HG03139 (cell line): Measurements from ENCODE around the gene NDUFA8.

Experiments
- ATAC-seq: cut with Tn5 transposase; IDR thresholded peaks from one replicate; pipeline ENCODE4 v1.9.1; 2021; ENCODE audit not compliant: unreplicated experiment

NDUFA8 gene

DNA sequence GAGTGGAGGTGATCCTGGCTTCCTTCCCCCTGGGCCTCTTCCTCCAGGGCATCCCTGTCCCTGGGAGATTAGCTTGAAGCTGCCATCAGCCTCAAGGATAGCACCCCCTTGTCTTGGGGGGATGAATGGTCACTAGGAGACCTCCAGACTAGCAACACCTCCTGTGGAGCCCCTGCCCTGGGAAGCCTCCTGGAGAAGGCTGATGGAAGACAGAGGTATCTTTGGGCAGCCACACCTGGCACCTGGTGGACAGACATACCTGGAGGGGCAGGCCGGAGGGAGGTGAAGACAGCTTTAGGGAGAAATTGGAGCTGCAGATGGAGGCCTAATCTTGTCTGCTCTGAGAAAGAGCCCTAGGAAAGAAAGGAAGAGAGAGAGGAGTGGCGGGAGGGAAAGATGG, 57.4 kb downstream of the NDUFA8 start:
- ATAC-seq = no peak

- ATAC-seq = no peak
Measured at GRCh38 chr9:122100756-122101155, 58.8 kb downstream of the NDUFA8 start.

DNA sequence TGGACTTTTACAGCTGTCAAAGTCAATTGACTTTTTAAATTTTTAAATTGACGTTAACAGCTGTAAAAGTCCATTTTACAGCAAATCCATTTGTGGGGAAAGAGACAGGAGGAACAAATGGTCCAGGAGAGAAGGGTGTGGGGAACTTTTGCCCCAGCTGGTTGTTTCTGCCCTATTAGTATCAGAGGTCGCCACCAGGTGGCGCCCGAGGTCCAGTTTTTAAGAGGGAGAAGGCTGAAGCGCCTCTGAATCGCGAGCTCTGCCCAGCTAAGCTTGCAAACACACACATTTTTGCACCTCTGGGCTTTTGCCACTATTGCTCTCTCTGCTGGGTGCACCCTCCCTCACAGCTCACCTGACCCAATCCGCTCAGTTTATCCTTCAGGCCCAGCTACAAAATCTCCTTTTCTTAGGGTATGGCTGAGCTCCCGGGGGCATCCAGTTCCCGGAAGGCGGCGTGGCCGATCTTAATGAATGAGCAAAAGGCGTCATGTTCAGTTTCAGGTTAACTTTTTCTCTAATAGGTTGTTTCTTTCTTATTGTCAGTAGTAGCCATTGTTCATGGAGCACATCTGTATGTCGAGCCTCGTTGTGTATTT, 60.2 kb downstream of the NDUFA8 start:
- ATAC-seq = peak; percentile 73

DNA sequence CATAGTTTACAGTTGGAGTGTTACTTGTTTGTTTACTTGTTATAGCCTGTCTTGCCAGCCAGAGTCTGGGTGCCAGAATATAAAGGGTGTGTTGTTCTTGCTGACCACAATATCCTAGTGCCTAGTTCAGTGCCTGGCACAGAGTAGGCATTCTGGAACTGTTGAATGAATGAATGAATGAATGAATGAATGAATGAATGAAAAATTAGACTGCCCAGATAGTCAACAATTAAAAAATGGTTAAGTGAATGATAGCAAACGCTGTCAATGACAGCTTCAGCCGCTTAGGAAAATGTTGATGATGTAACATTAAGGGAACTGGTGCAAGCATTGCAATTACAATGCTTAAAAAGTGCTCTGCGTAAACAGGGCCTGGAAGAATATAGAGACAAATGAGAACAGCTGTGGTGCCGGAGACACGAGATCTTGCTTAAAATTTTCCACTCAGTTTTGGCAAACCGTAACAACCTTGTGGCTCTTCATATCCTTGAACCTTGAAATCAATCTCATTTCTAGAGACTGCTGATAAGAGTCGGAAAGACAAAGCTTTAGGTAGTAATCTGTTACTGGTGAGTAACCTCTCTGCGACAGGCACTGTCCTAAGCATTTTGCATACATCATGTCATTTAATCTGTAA, 61.8 kb downstream of the NDUFA8 start:
- ATAC-seq = no peak

DNA sequence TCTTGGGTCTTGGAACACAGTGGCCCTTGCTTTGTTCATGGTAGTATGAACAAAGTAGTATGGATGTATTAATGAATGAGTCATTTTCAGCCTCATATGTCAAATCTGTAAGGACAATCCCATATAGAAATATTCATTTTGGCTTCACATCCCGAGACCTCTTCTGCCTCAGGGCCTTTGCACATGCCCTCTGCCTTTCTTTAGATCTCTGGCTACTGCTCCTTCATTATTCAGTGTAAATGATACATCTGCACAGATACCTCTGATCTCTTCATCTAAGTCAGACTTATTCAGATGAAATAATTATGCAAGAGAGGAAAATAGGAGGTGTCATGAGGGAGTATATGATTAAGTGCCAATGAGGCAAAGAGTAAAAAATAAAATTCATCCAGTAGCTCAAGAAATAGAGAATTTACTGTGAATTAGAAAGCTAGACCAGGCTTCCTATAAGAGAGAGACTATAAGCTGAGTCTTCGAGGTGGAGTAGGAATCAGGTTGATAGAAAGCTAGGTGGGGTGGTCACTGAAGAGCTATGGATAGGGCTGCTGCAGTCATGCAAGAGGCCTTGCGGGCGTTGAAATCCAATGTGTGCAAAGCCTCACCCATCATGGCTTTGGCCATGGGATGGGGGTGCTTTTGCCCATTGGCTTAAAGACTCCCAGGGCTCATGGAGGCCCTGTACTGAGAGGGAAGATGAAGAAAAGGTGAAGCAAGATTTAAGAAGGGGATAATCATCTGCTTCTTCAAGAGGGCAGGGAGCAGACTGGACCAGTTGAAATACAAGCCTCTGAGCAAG, 62.8 kb downstream of the NDUFA8 start:
- no peak for ATAC-seq

DNA sequence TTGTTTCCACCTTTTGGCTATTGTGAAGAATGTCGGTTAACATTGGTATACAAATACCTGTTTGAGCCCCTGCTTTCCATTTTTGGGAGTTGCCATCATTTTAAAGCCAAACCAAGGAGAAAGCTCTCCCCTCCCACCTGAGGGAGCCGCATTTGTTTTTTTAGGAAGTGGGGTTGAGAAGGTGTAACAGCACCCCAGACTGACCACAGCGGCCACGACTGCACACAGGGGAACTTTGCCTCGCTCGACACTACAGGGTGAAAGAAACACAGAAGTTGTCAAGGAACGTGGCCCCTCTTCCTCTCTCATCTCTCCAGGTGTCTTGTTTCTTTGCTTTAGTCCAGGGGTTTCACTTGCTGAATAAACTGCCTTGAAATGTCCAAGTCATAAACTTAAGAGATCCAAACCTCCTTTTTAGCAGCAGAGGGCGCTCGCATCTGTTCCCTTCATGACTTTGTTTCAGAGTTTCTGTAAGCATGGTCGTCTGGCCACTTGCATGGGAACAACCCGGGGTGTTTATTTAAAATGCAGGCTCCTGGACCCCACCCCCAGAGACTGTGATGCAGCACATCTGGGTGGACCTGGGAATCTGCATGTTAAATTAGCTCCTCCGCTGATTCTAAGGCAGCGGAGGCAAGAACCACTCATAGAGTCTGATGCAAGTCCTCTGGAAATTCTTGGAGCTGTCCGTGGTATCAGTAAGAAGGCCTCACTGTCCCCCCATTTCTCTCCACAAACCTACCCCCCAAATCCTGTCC, 64.4 kb downstream of the NDUFA8 start:
- ATAC-seq = no peak
